ENCODE data around the gene UHRF1. TPM values are rescaled to one million over a fixed set of nuclear protein-coding genes. Genes with fewer than 3 reads are reported as not detected.

UHRF1 gene
- total RNA-seq, 1 donor from 2014 or later, result 223 TPM

DNA sequence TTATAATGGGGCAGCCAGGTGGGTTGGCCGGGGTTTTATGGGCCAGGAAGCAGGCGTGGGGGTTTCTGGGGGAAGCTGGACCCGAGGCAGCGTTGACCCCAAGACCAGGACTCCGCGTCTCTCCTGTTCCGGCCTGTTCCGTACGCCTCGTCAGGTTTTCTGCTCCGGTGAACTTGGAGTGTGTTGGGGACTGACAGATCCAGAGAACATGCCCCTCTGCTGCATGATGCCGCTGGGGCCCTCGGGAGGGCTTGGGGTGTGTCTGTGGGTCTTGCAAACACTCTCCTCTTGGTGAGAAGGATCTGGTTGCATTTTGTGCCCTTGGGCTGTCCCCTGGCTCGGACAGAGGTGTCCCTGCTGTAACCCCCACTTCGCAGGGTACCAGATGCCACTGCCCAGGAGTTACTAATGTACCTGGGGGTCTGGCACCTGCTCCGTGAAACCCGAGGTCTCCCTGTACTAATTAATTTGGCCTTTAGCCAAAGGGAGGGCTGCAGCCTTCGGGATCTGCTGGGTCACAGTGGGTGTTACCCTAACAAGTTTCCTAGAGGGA is 75.2 kb downstream of the UHRF1 start:
- Mint-ChIP-seq H3K27me3 (ENCODE audit: low read depth) (no peaks in the 10 kb centered on the region), H3K36me3 (ENCODE audit: low read depth) (no peaks in the 10 kb centered on the region), H3K9me3 (no peaks in the 10 kb centered on the region), H3K27ac (ENCODE audit: unreplicated experiment) (no peak overlapping the region), H3K4me1 (peaks cover 32% of the 10 kb centered on the region), H3K4me3 (no peak overlapping the region)
- DNase-seq (ENCODE audit: low read depth, low spot score), result no peak
- TF ChIP-seq, protein P1, sequence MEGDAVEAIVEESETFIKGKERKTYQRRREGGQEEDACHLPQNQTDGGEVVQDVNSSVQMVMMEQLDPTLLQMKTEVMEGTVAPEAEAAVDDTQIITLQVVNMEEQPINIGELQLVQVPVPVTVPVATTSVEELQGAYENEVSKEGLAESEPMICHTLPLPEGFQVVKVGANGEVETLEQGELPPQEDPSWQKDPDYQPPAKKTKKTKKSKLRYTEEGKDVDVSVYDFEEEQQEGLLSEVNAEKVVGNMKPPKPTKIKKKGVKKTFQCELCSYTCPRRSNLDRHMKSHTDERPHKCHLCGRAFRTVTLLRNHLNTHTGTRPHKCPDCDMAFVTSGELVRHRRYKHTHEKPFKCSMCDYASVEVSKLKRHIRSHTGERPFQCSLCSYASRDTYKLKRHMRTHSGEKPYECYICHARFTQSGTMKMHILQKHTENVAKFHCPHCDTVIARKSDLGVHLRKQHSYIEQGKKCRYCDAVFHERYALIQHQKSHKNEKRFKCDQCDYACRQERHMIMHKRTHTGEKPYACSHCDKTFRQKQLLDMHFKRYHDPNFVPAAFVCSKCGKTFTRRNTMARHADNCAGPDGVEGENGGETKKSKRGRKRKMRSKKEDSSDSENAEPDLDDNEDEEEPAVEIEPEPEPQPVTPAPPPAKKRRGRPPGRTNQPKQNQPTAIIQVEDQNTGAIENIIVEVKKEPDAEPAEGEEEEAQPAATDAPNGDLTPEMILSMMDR (conservative IDR thresholded peaks at IDR 0.05), result no peak

DNA sequence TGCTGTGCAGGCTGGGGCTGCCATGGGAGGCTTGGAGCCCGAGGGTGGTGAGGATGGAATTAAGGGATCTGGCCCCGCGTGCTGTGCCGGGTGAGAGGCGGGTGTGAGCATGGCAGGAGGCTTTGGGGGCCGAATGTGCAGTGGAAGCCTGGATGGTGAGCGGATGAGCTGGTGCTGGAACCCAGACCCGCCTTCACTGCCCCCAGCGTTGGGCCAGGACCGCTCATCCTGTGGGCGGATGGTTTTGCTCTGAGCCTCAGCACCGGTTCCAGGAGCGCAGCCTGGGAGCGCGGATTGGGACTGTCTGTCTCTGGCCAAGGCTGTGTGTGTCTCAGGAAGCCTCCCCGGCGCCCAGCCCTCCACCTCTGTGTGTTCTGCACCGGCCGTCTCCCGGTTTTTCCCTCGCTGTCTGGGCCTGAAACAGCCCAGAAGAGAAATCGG is 76.3 kb downstream of the UHRF1 start:
- peaks cover 36% of the 10 kb centered on the region for H3K4me1 Mint-ChIP-seq
- no peak overlapping the region for H3K27ac Mint-ChIP-seq (ENCODE audit: unreplicated experiment)
- H3K9me3 Mint-ChIP-seq, result no peaks in the 10 kb centered on the region
- DNase-seq (ENCODE audit: low read depth, low spot score), result no peak
- no peak overlapping the region for H3K4me3 Mint-ChIP-seq
- no peaks in the 10 kb centered on the region for H3K27me3 Mint-ChIP-seq (ENCODE audit: low read depth)
- no peaks in the 10 kb centered on the region for H3K36me3 Mint-ChIP-seq (ENCODE audit: low read depth)
- TF ChIP-seq, protein P1 (conservative IDR thresholded peaks at IDR 0.05), result no peak

DNA sequence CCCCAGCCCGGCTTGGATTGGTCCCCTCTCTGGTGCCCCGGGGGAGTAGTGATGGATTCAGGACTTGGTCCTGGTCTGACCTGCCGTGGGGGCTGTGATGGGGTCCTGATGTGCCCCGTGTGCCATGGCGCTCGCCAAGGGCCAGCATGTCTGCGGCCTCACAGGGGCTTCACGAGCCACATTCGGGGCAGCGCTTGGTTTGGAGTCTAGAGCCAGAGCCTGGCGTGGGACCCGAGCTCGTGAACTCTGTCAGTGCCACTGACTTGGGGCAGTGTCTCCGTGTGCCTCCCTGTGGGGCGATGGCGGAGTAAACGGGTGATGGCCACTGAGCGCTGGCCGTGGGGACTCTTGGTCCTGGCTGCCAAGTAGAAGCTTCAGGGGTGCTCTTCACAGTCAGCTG is 76.8 kb downstream of the UHRF1 start:
- DNase-seq (ENCODE audit: low read depth, low spot score), result no peak
- Mint-ChIP-seq H3K27ac (ENCODE audit: unreplicated experiment) (no peak overlapping the region), H3K36me3 (ENCODE audit: low read depth) (no peaks in the 10 kb centered on the region), H3K9me3 (no peaks in the 10 kb centered on the region), H3K27me3 (ENCODE audit: low read depth) (no peaks in the 10 kb centered on the region), H3K4me1 (peaks cover 34% of the 10 kb centered on the region), H3K4me3 (no peak overlapping the region)
- TF ChIP-seq, protein P1 (conservative IDR thresholded peaks at IDR 0.05), result no peak

- H3K4me3 Mint-ChIP-seq, result no peak overlapping the region
- no peak for DNase-seq (ENCODE audit: low read depth, low spot score)
- no peaks in the 10 kb centered on the region for H3K36me3 Mint-ChIP-seq (ENCODE audit: low read depth)
- H3K9me3 Mint-ChIP-seq, result no peaks in the 10 kb centered on the region
- H3K4me1 Mint-ChIP-seq, result peaks cover 35% of the 10 kb centered on the region
- no peaks in the 10 kb centered on the region for H3K27me3 Mint-ChIP-seq (ENCODE audit: low read depth)
- no peak overlapping the region for H3K27ac Mint-ChIP-seq (ENCODE audit: unreplicated experiment)
- TF ChIP-seq, protein P1 (conservative IDR thresholded peaks at IDR 0.05), result no peak
These were observed 77.2 kb downstream of the UHRF1 start for GRCh38 chr19:4986471-4986891.

DNA sequence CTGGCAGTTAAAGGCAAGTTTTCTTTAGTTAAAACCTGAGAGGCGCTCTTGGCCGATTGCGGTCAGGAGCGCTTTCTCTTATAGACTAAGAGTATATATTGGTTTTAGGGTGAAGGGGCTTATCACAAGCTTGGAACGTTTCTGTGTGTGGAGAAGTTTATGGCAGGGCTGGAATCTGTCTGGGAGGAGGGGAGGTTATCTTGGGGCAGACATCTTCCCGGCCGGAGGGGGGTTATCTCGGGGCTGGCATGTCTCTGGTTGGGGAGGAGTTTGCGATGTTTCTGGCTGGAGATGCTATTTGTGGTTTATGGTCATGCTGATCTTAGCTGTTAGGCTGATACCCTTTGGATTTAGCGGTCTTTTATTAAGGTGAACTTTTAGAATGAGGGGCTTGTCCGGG is 78.0 kb downstream of the UHRF1 start:
- TF ChIP-seq, protein P1 (conservative IDR thresholded peaks at IDR 0.05), result no peak
- no peak for DNase-seq (ENCODE audit: low read depth, low spot score)
- Mint-ChIP-seq H3K9me3 (no peaks in the 10 kb centered on the region), H3K27ac (ENCODE audit: unreplicated experiment) (peak overlapping the region; percentile 64), H3K4me3 (no peak overlapping the region), H3K36me3 (ENCODE audit: low read depth) (peaks cover 3% of the 10 kb centered on the region), H3K4me1 (peaks cover 43% of the 10 kb centered on the region), H3K27me3 (ENCODE audit: low read depth) (no peaks in the 10 kb centered on the region)

All from neural crest cell (in vitro differentiated cells).